NB4 (cell line): ENCODE data around the gene NOX4.
"Not testable (repeated sequence)": the region's sequence is repeated elsewhere in the genome, so short reads cannot be mapped to it uniquely, and the experiment has no call there.

Experiments
- DNase-seq: peaks from one replicate; pipeline ENCODE4 v3.0.0; 2010; ENCODE audit warnings: low read depth
- H3K4me3 ChIP-seq: one replicate; pipeline ENCODE4 v1.5.1; 2011; ENCODE audit warnings: mild to moderate bottlenecking, low read depth, low read length, moderate library complexity
- CTCF ChIP-seq: IDR thresholded peaks from one replicate; pipeline ENCODE4 v1.5.1; 2012; ENCODE audit warnings: low read depth, low read length
- MAX ChIP-seq: IDR thresholded peaks from 2 replicates; pipeline ENCODE4 v1.6.1; 2011; ENCODE audit warnings: low read depth, low read length
- MYC ChIP-seq: IDR thresholded peaks from 2 replicates; pipeline ENCODE4 v1.6.1; 2011; ENCODE audit warnings: low read depth, low read length
- POLR2A ChIP-seq: IDR thresholded peaks from 2 replicates; pipeline ENCODE4 v1.6.1; 2011; ENCODE audit warnings: mild to moderate bottlenecking; ENCODE audit not compliant: insufficient read length; ENCODE audit errors: extremely low read depth

Gene NOX4

GRCh38 chr11:89295023-89295422, 196.2 kb downstream of the NOX4 start:
- H3K4me3 ChIP-seq, DNase-seq: not testable (repeated sequence)

GRCh38 chr11:89293965-89294679, 197.1 kb downstream of the NOX4 start:
- DNase-seq = no peak
- H3K4me3 ChIP-seq = no peak overlapping the region
- no peak for TF ChIP-seq CTCF
- TF ChIP-seq MAX = no peak
- no peak for TF ChIP-seq MYC
- no peak for TF ChIP-seq POLR2A

GRCh38 chr11:89288004-89288403, 203.2 kb downstream of the NOX4 start:
- DNase-seq, H3K4me3 ChIP-seq: not testable (repeated sequence)

- not testable (repeated sequence) for DNase-seq, H3K4me3 ChIP-seq
These were observed 204.6 kb downstream of the NOX4 start for GRCh38 chr11:89286601-89287000.

GRCh38 chr11:89281032-89281677, 210.0 kb downstream of the NOX4 start:
- DNase-seq, H3K4me3 ChIP-seq: not testable (repeated sequence)

GRCh38 chr11:89279176-89279575, 212.0 kb downstream of the NOX4 start:
- H3K4me3 ChIP-seq = no peak overlapping the region
- TF ChIP-seq MYC = no peak
- no peak for TF ChIP-seq POLR2A
- TF ChIP-seq CTCF = no peak
- no peak for TF ChIP-seq MAX
- no peak for DNase-seq

- TF ChIP-seq MYC (no peak), POLR2A (no peak), MAX (no peak), CTCF (no peak)
- DNase-seq = no peak
- no peak overlapping the region for H3K4me3 ChIP-seq
These were observed 215.2 kb downstream of the NOX4 start for GRCh38 chr11:89275966-89276365.
